Measurements from ENCODE around the gene AGBL1. TPM values are rescaled to one million over a fixed set of nuclear protein-coding genes. Genes with fewer than 3 reads are reported as not detected.

Gene AGBL1
- total RNA-seq, 1 experiment from 2014 or later: not detected

DNA sequence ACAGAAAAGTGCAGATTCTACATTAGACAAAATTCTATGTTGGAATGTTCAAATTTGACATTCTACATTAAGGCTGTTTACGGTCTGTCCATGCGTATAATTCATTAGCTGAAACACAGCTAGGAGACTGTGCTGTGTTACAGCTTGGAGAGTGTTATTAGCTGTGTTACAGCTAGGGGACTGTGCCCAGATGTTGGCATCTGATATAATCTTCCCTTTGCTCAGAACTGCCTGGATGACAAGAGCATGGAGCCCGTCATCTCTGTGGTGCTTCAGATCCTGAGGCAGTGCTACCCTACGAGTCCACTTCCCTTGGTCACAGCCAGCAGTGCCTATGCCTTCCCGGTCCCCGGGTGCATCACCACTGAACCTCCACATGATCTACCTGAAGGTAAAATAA lies 177.0 kb downstream of the AGBL1 start:
- Histone ChIP-seq H3K9me3 (no peaks in the 10 kb centered on the region), H3K4me1 (peaks cover 5% of the 10 kb centered on the region; the same call in 1 of the 2 replicates), H3K27me3 (replicated peaks; ENCODE audit: control insufficient read depth, insufficient read depth, low read length) (no peaks in the 10 kb centered on the region), H3K4me3 (ENCODE audit: low read depth, low read length) (no peak overlapping the region), H3K36me3 (ENCODE audit: control insufficient read depth, insufficient read depth, low read length) (no peaks in the 10 kb centered on the region)
- TF ChIP-seq, protein P1, sequence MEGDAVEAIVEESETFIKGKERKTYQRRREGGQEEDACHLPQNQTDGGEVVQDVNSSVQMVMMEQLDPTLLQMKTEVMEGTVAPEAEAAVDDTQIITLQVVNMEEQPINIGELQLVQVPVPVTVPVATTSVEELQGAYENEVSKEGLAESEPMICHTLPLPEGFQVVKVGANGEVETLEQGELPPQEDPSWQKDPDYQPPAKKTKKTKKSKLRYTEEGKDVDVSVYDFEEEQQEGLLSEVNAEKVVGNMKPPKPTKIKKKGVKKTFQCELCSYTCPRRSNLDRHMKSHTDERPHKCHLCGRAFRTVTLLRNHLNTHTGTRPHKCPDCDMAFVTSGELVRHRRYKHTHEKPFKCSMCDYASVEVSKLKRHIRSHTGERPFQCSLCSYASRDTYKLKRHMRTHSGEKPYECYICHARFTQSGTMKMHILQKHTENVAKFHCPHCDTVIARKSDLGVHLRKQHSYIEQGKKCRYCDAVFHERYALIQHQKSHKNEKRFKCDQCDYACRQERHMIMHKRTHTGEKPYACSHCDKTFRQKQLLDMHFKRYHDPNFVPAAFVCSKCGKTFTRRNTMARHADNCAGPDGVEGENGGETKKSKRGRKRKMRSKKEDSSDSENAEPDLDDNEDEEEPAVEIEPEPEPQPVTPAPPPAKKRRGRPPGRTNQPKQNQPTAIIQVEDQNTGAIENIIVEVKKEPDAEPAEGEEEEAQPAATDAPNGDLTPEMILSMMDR (IDR thresholded peaks at IDR 0.05; ENCODE audit: insufficient read depth in 1 of 2, low read depth in 1 of 2, low read length in 1 of 2, severe bottlenecking in 1 of 2, unreplicated experiment in 1 of 2): no peak
- no peaks in the 10 kb centered on the region for H3K36me3 Mint-ChIP-seq (ENCODE audit: insufficient read depth, unreplicated experiment)
- no peak overlapping the region for H3K27ac Mint-ChIP-seq (ENCODE audit: unreplicated experiment)
- POLR2A ChIA-PET: no interaction called here
- no TSS peak for BruUV-seq (replicated peaks)
- peaks cover 9% of the 10 kb centered on the region for H3K4me1 Mint-ChIP-seq (ENCODE audit: low read depth, unreplicated experiment)
- no peaks in the 10 kb centered on the region for H3K9me3 Mint-ChIP-seq (ENCODE audit: unreplicated experiment)
- peaks cover 10% of the 10 kb centered on the region for H3K27me3 Mint-ChIP-seq (ENCODE audit: insufficient read depth, unreplicated experiment)
- H3K4me3 Mint-ChIP-seq (ENCODE audit: unreplicated experiment): no peak overlapping the region
- CTCF ChIA-PET: interaction anchor here (0.6 kb wide), 1 partner anchor 11 kb away, joined by 3 read pairs; no protein-coding TSS in a partner anchor
- intact Hi-C loops (cut with micrococcal nuclease; ENCODE audit: unreplicated experiment): no loop called here
- no peak for DNase-seq

DNA sequence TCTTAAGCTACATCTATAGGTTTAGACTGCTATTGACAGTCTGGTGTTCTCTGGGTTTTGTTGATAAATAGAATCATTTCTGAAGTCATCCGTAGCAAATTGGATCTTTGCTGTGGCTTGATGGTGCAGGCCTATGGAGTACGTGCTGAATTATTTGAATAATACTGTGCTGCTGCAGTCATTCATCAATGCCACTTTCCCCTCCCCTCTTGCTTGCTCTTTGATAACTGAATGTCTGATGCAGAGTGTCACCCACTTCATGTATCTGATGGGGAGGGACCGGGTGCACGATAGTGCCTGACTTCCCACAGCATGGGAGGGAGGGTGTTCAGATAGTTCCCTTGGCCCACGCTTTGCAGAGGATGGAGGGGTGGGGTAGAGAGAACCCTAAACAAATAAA lies 179.9 kb downstream of the AGBL1 start:
- Histone ChIP-seq H3K4me3 (ENCODE audit: low read depth, low read length) (no peak overlapping the region), H3K9me3 (no peaks in the 10 kb centered on the region), H3K4me1 (peaks cover 5% of the 10 kb centered on the region; the same call in 1 of the 2 replicates), H3K27me3 (replicated peaks; ENCODE audit: control insufficient read depth, insufficient read depth, low read length) (no peaks in the 10 kb centered on the region), H3K36me3 (ENCODE audit: control insufficient read depth, insufficient read depth, low read length) (no peaks in the 10 kb centered on the region)
- ChIA-PET CTCF (no interaction called here), POLR2A (no interaction called here)
- DNase-seq: no peak
- TF ChIP-seq, protein P1 (IDR thresholded peaks at IDR 0.05; ENCODE audit: insufficient read depth in 1 of 2, low read depth in 1 of 2, low read length in 1 of 2, severe bottlenecking in 1 of 2, unreplicated experiment in 1 of 2): no peak
- H3K4me1 Mint-ChIP-seq (ENCODE audit: low read depth, unreplicated experiment): peaks cover 9% of the 10 kb centered on the region
- no peaks in the 10 kb centered on the region for H3K36me3 Mint-ChIP-seq (ENCODE audit: insufficient read depth, unreplicated experiment)
- no peak overlapping the region for H3K4me3 Mint-ChIP-seq (ENCODE audit: unreplicated experiment)
- no peaks in the 10 kb centered on the region for H3K9me3 Mint-ChIP-seq (ENCODE audit: unreplicated experiment)
- BruUV-seq (replicated peaks): no TSS peak
- H3K27me3 Mint-ChIP-seq (ENCODE audit: insufficient read depth, unreplicated experiment): peaks cover 8% of the 10 kb centered on the region
- H3K27ac Mint-ChIP-seq (ENCODE audit: unreplicated experiment): no peak overlapping the region
- intact Hi-C loops (cut with micrococcal nuclease; ENCODE audit: unreplicated experiment): no loop called here

DNA sequence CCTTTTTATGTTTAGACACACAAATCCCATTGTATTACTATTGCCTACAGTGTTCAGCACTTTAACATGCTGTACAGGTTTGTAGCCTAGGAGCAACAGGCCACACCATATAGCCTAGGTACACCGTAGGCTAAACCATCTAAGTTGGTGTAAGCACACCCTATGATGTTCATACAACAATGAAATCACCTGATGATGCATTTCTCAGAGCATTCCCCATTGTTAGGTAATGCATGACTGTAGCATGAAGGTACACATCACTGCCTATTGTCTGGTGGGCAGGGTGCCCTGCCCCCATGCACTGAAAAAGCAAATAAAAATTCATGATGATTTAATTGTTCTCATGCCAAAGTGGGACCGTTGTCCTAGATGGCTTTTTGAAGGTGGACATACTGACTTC lies 183.6 kb downstream of the AGBL1 start:
- no peaks in the 10 kb centered on the region for H3K36me3 ChIP-seq (ENCODE audit: control insufficient read depth, insufficient read depth, low read length)
- no TSS peak for BruUV-seq (replicated peaks)
- H3K27me3 Mint-ChIP-seq (ENCODE audit: insufficient read depth, unreplicated experiment): peaks cover 16% of the 10 kb centered on the region
- H3K4me3 Mint-ChIP-seq (ENCODE audit: unreplicated experiment): no peak overlapping the region
- TF ChIP-seq, protein P1 (IDR thresholded peaks at IDR 0.05; ENCODE audit: insufficient read depth in 1 of 2, low read depth in 1 of 2, low read length in 1 of 2, severe bottlenecking in 1 of 2, unreplicated experiment in 1 of 2): no peak
- ChIA-PET CTCF (no interaction called here), POLR2A (no interaction called here)
- no peak overlapping the region for H3K4me3 ChIP-seq (ENCODE audit: low read depth, low read length)
- H3K36me3 Mint-ChIP-seq (ENCODE audit: insufficient read depth, unreplicated experiment): no peaks in the 10 kb centered on the region
- intact Hi-C loops (cut with micrococcal nuclease; ENCODE audit: unreplicated experiment): no loop called here
- no peaks in the 10 kb centered on the region for H3K9me3 Mint-ChIP-seq (ENCODE audit: unreplicated experiment)
- DNase-seq: no peak
- H3K27me3 ChIP-seq (replicated peaks; ENCODE audit: control insufficient read depth, insufficient read depth, low read length): no peaks in the 10 kb centered on the region
- peaks cover 5% of the 10 kb centered on the region; the same call in 1 of the 2 replicates for H3K4me1 ChIP-seq
- H3K4me1 Mint-ChIP-seq (ENCODE audit: low read depth, unreplicated experiment): peaks cover 9% of the 10 kb centered on the region
- H3K9me3 ChIP-seq: no peaks in the 10 kb centered on the region
- no peak overlapping the region for H3K27ac Mint-ChIP-seq (ENCODE audit: unreplicated experiment)
